SK-N-MC (cell line): ENCODE results near the gene SPRR1B.

Source experiments
- DNase-seq: peaks from one replicate; pipeline ENCODE4 v3.0.0-alpha.2; 2011; ENCODE audit warnings: low read depth, low spot score
- H3K27ac ChIP-seq: fragments of 200-600 bp; sonication (generic); 2 replicates; pipeline ENCODE4 v1.5.1; 2016; ENCODE audit warnings: mixed run types
- H3K36me3 ChIP-seq: fragments of 200-600 bp; sonication (generic); 2 replicates; pipeline ENCODE4 v1.6.1; 2017; ENCODE audit warnings: antibody characterized with exemption, low read length, mixed read lengths; ENCODE audit not compliant: insufficient read depth
- H3K4me3 ChIP-seq: fragments of 200-600 bp; sonication (generic); 2 replicates; pipeline ENCODE4 v1.5.1; 2016
- H3K9ac ChIP-seq: fragments of 200-600 bp; sonication (generic); 2 replicates; pipeline ENCODE4 v1.8.0; 2017; ENCODE audit warnings: mixed run types, mixed read lengths; ENCODE audit not compliant: insufficient read length
- H3K9me3 ChIP-seq: fragments of 200-600 bp; sonication (generic); 2 replicates; pipeline ENCODE4 v1.6.1; 2017; ENCODE audit warnings: low read depth, mild to moderate bottlenecking, antibody characterized with exemption, low read length, moderate library complexity, mixed read lengths
- EZH2 ChIP-seq: fragments of 200-600 bp; sonication (generic); IDR thresholded peaks from one replicate; pipeline ENCODE4 v1.6.1; 2017; ENCODE audit warnings: antibody characterized with exemption
- FOXP2 ChIP-seq: optimal IDR thresholded peaks from 2 replicates; pipeline ENCODE3; 2011; ENCODE audit warnings: mild to moderate bottlenecking, moderate library complexity; ENCODE audit not compliant: insufficient read depth; ENCODE audit errors: extremely low read length, control extremely low read depth
- POLR2AphosphoS5 ChIP-seq: IDR thresholded peaks from 2 replicates; pipeline ENCODE4 v1.6.1; 2012; ENCODE audit warnings: mild to moderate bottlenecking, low read depth, low read length, borderline replicate concordance

The SPRR1B gene

GRCh38 chr1:153030895-153031294, at the start of gene SPRR1B:
Gene SPRR1B, plus strand, starts transcription at chr1:153031203. Its CDS starts 1,143 bp downstream, at chr1:153032346.
- DNase-seq, result no peak
- no peak within 1 kb of the TSS for H3K27ac ChIP-seq
- no peak within 1 kb of the TSS for H3K9ac ChIP-seq
- H3K9me3 ChIP-seq, result no peaks in the 10 kb centered on the region
- TF ChIP-seq POLR2AphosphoS5, result no peak
- no peak for TF ChIP-seq FOXP2
- no peak for TF ChIP-seq EZH2
- no peaks in the 10 kb centered on the region for H3K36me3 ChIP-seq
- no peak within 1 kb of the TSS for H3K4me3 ChIP-seq

GRCh38 chr1:152982076-152982475, 48.9 kb upstream of the SPRR1B start:
- no peak overlapping the region for H3K27ac ChIP-seq
- H3K9ac ChIP-seq, result no peak overlapping the region
- no peaks in the 10 kb centered on the region for H3K36me3 ChIP-seq
- no peak for DNase-seq
- H3K4me3 ChIP-seq, result no peak overlapping the region
- no peak for TF ChIP-seq EZH2
- no peak for TF ChIP-seq FOXP2
- no peak for TF ChIP-seq POLR2AphosphoS5
- no peaks in the 10 kb centered on the region for H3K9me3 ChIP-seq

GRCh38 chr1:152983234-152983633, 47.8 kb upstream of the SPRR1B start:
- no peak overlapping the region for H3K4me3 ChIP-seq
- H3K36me3 ChIP-seq, result no peaks in the 10 kb centered on the region
- no peak overlapping the region for H3K27ac ChIP-seq
- TF ChIP-seq FOXP2, result no peak
- TF ChIP-seq POLR2AphosphoS5, result no peak
- no peak for TF ChIP-seq EZH2
- no peaks in the 10 kb centered on the region for H3K9me3 ChIP-seq
- DNase-seq, result no peak
- H3K9ac ChIP-seq, result no peak overlapping the region

GRCh38 chr1:152983743-152984142, 47.3 kb upstream of the SPRR1B start, which contains the start of gene SPRR1A:
Gene SPRR1A, plus strand, starts transcription at chr1:152984081. Its CDS starts 1,150 bp downstream, at chr1:152985231.
- H3K9ac ChIP-seq, result no peak within 1 kb of the TSS
- no peak within 1 kb of the TSS for H3K27ac ChIP-seq
- no peaks in the 10 kb centered on the region for H3K9me3 ChIP-seq
- DNase-seq, result no peak
- H3K4me3 ChIP-seq, result no peak within 1 kb of the TSS
- no peaks in the 10 kb centered on the region for H3K36me3 ChIP-seq
- no peak for TF ChIP-seq POLR2AphosphoS5
- TF ChIP-seq EZH2, result no peak
- no peak for TF ChIP-seq FOXP2

DNA sequence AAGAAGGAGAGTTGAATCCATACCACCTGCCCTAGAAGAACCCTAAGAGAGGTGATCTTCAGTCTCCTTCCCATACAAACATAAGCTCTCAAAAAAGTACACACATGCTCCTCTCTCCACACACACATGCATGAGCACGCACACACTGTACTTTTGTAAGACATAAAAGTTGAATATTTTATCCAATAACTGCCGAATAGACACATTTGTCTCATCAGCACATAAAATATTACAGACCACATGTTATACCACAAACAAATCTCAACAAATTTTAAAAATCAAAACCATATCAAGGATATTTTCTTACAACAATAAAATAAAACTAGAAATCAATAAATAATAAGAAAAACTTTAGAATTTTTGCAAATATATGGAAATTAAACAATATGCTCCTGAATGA, 44.4 kb upstream of the SPRR1B start:
- Histone ChIP-seq H3K9me3 (no peaks in the 10 kb centered on the region), H3K4me3 (no peak overlapping the region), H3K36me3 (no peaks in the 10 kb centered on the region), H3K9ac (no peak overlapping the region), H3K27ac (no peak overlapping the region)
- TF ChIP-seq FOXP2 (no peak), POLR2AphosphoS5 (no peak), EZH2 (no peak)
- DNase-seq, result no peak

GRCh38 chr1:152993186-152993585, 37.8 kb upstream of the SPRR1B start:
- Histone ChIP-seq H3K9ac (no peak overlapping the region), H3K27ac (no peak overlapping the region), H3K4me3 (no peak overlapping the region), H3K9me3 (no peaks in the 10 kb centered on the region), H3K36me3 (no peaks in the 10 kb centered on the region)
- DNase-seq, result no peak
- TF ChIP-seq POLR2AphosphoS5, result no peak

DNA sequence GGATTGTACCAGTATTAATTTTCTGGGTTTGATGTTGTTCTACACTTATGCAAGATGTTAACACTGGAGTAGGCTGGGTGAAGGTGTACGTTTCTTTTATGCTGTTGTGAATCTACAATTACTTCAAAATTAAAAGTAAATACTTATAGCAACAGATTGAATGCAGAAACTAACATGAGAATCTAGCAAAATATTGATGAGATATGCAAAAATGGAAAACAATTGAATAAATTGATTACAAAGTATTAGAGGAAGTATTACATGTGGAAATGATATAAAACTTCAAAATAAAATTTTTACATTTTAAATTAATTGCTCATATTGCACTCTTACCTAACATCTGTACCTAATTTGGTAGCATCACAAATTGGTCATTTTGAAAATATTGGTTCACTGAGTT, 35.2 kb upstream of the SPRR1B start:
- H3K36me3 ChIP-seq, result no peaks in the 10 kb centered on the region
- TF ChIP-seq POLR2AphosphoS5 (no peak), EZH2 (no peak), FOXP2 (no peak)
- H3K27ac ChIP-seq, result no peak overlapping the region
- DNase-seq, result no peak
- H3K9ac ChIP-seq, result no peak overlapping the region
- no peaks in the 10 kb centered on the region for H3K9me3 ChIP-seq
- H3K4me3 ChIP-seq, result no peak overlapping the region

GRCh38 chr1:152996633-152997400, 34.2 kb upstream of the SPRR1B start:
- no peak overlapping the region for H3K9ac ChIP-seq
- H3K27ac ChIP-seq, result no peak overlapping the region
- H3K36me3 ChIP-seq, result no peaks in the 10 kb centered on the region
- H3K9me3 ChIP-seq, result no peaks in the 10 kb centered on the region
- TF ChIP-seq FOXP2 (no peak), POLR2AphosphoS5 (no peak)
- no peak overlapping the region for H3K4me3 ChIP-seq
- DNase-seq, result no peak

DNA sequence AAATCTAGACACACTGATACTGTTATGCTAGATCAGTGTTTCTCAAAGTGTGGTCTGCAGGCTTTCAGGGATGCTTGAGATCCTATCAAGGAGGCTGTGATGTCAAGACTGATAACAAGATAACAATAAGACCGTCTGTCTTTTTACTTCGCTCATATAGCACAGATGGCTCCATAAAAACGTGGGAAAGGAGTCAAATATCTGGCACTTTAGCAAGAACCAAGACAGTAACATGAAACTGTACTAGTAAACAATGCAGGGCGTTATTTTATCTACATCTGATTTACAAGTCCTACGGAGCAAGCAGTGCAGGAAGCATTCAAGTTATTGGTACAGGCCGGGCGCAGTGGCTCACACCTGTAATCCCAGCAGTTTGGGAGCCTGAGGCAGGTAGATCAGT, 33.1 kb upstream of the SPRR1B start:
- Histone ChIP-seq H3K4me3 (no peak overlapping the region), H3K36me3 (no peaks in the 10 kb centered on the region), H3K9me3 (no peaks in the 10 kb centered on the region), H3K9ac (no peak overlapping the region), H3K27ac (no peak overlapping the region)
- no peak for DNase-seq
- TF ChIP-seq POLR2AphosphoS5 (no peak), FOXP2 (no peak), EZH2 (no peak)
